ENCODE measurements around the gene NOL4L. TPM values are rescaled to one million over a fixed set of nuclear protein-coding genes. Genes with fewer than 3 reads are reported as not detected.

The NOL4L gene
- polyA plus RNA-seq, 2 of the 4 experiments (the other 2 are of a cell fraction): 9.5 to 11.8 TPM

DNA sequence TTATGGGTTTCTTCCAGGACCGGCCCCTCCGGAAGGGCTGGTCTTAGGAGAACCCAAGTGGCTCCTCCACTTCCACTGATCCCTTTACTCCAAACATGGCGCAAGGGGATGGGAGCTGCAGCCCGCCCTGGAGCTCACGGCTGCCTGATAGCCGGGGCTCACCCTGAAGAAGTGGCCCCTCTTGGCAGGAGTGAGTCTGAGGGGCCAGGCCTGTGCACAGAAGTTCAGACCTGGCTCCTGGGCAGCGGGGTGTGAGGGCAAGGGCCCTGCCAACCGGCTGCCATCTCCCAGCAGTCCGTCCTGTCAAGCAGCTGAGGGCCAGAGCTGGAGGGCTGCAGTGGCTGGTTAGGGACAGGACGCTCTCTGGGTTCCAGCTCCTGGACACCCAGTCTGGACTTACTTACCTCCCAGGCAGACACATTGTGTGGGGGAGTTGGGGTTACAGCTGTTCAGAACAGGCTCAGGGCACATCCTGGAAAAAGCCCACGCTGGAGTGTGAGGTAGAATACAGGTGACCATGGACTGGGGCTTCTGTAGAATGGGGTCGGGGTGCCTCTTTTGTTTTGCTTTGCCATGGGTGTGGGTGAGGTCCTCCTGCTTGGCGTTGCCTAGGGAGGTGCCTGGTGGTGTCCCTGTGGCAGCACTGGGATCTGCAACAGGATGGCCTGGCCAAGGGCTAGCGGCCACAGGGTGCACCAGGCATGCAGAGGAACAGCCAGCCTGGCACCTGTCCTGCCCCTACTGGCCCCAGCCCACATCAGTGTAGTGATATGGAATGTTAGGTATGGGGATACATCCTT, 138.6 kb downstream of the NOL4L start:
- 88% methylated on average over 11 of the region's 14 CpGs for WGBS (ENCODE audit: missing lambda C conversion rate)
- no peak overlapping the region for H3K4me3 ChIP-seq
- H3K4me1 ChIP-seq: peaks cover 5% of the 10 kb centered on the region; the same call in 1 of the 3 replicates
- no peak overlapping the region for H3K4me2 ChIP-seq
- ChIA-PET POLR2A (no interaction called here), CTCF (interaction anchor here (0.9 to 11.0 kb wide), 5 partner anchors 9 to 109 kb away, joined by 3 to 82 read pairs (median 4); no protein-coding TSS in a partner anchor)
- DNase-seq (ENCODE audit: low read depth in 1 of 2, low spot score in 1 of 2): no peak
- ATAC-seq: peak; percentile 10 to 45; a peak in 3 of 6 replicates
- no peaks in the 10 kb centered on the region for H3K9me3 ChIP-seq
- no peak overlapping the region for H3K27ac ChIP-seq
- no peak for FAIRE-seq
- no peak for TF ChIP-seq EHMT2 (IDR thresholded peaks at IDR 0.05; ENCODE audit: low read depth)
- TF ChIP-seq, protein P1, sequence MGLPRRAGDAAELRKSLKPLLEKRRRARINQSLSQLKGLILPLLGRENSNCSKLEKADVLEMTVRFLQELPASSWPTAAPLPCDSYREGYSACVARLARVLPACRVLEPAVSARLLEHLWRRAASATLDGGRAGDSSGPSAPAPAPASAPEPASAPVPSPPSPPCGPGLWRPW (IDR thresholded peaks at IDR 0.05): no peak
- no peak for TF ChIP-seq RNF2 (IDR thresholded peaks at IDR 0.05; ENCODE audit: borderline replicate concordance, low read depth)
- no peak for TF ChIP-seq ATOH8 (CRISPR knock-in tag; IDR thresholded peaks at IDR 0.05; ENCODE audit: low read depth)
- TF ChIP-seq RAD21 (conservative IDR thresholded peaks at IDR 0.05 in 1 of 2, IDR thresholded peaks at IDR 0.05 in 1 of 2): no peak
- no peak for TF ChIP-seq HEYL (CRISPR knock-in tag; IDR thresholded peaks at IDR 0.05)
- TF ChIP-seq, protein P2, sequence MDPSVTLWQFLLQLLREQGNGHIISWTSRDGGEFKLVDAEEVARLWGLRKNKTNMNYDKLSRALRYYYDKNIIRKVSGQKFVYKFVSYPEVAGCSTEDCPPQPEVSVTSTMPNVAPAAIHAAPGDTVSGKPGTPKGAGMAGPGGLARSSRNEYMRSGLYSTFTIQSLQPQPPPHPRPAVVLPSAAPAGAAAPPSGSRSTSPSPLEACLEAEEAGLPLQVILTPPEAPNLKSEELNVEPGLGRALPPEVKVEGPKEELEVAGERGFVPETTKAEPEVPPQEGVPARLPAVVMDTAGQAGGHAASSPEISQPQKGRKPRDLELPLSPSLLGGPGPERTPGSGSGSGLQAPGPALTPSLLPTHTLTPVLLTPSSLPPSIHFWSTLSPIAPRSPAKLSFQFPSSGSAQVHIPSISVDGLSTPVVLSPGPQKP (IDR thresholded peaks at IDR 0.05; ENCODE audit: low read depth, low read length): no peak
- TF ChIP-seq JUN (IDR thresholded peaks at IDR 0.05): no peak
- no peak for TF ChIP-seq ZSCAN20 (CRISPR knock-in tag; IDR thresholded peaks at IDR 0.05)
- TF ChIP-seq POLR2A (IDR thresholded peaks at IDR 0.05; ENCODE audit: low read length): no peak

DNA sequence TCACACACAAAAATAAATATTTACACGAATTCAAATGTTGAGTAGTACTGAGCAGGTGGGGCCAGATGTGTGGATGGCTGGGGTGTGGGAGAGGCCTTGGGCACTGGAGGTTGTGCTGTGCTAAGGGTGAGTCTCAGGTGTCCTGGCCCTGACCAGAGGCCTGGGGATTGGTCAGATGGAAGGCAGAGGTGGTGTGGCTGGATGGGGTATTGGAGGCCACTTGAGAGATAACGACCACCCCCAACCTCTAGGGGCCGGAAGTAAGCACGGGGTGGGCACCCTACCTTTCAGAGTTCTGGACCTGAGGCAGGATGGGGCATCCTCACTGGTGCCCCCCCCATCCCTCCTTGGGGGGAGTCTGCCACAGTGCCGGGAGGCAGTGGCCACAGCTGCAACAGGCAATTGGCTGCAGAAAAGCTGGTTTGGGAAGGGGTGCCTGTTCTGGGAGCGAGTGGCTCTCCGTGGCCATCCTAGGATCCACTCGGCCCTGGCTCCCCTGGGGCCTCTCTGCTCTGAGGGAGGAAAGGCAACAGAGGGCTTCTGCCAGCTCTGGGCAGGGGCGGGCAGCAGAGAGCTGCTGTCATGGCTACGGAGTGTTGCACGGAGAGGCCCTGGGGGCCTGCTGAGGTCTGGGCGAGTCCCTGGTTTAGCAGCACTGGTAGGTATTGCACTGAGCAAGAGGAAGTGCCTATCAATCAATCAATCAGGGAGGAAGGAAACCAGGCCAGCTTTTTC, 139.4 kb downstream of the NOL4L start:
- ChIA-PET POLR2A (interaction anchor here (0.6 kb wide), 1 partner anchor 226 kb away, joined by 3 read pairs; no protein-coding TSS in a partner anchor), CTCF (interaction anchor here (0.9 to 11.0 kb wide), 5 partner anchors 8 to 109 kb away, joined by 3 to 82 read pairs (median 4); no protein-coding TSS in a partner anchor)
- FAIRE-seq (no peak), ATAC-seq (peak in 1 of 2 experiments; percentile 16; a peak in 3 of 6 replicates), DNase-seq (ENCODE audit: low read depth in 1 of 2, low spot score in 1 of 2) (no peak)
- Histone ChIP-seq H3K4me2 (no peak overlapping the region), H3K4me3 (no peak overlapping the region), H3K9me3 (no peaks in the 10 kb centered on the region), H3K4me1 (peaks cover 5% of the 10 kb centered on the region; the same call in 1 of the 3 replicates), H3K27ac (no peak overlapping the region)
- TF ChIP-seq CTCF (IDR thresholded peaks at IDR 0.05) (no peak), HOXA7 (CRISPR knock-in tag; IDR thresholded peaks at IDR 0.05) (no peak), PHF8 (IDR thresholded peaks at IDR 0.05; ENCODE audit: borderline replicate concordance, low read depth) (no peak), ZFP36 (IDR thresholded peaks at IDR 0.05; ENCODE audit: borderline replicate concordance, partially characterized antibody) (no peak), POLR2AphosphoS2 (conservative IDR thresholded peaks at IDR 0.05; ENCODE audit: low read length) (no peak), RNF2 (IDR thresholded peaks at IDR 0.05; ENCODE audit: borderline replicate concordance, low read depth) (no peak), BHLHE40 (IDR thresholded peaks at IDR 0.05; ENCODE audit: low read depth, low read length) (no peak), FOSL2 (IDR thresholded peaks at IDR 0.05) (no peak), FOSL2 (CRISPR knock-in tag; IDR thresholded peaks at IDR 0.05) (no peak), KDM5A (IDR thresholded peaks at IDR 0.05) (no peak), ATOH8 (CRISPR knock-in tag; IDR thresholded peaks at IDR 0.05; ENCODE audit: low read depth) (no peak), MAX (IDR thresholded peaks at IDR 0.05) (no peak), ZSCAN20 (CRISPR knock-in tag; IDR thresholded peaks at IDR 0.05) (no peak), ZC3H11A (IDR thresholded peaks at IDR 0.05) (no peak), HEYL (CRISPR knock-in tag; IDR thresholded peaks at IDR 0.05) (no peak), RFX5 (IDR thresholded peaks at IDR 0.05) (no peak)
- TF ChIP-seq, protein P1 (IDR thresholded peaks at IDR 0.05): no peak
- TF ChIP-seq, protein P3, sequence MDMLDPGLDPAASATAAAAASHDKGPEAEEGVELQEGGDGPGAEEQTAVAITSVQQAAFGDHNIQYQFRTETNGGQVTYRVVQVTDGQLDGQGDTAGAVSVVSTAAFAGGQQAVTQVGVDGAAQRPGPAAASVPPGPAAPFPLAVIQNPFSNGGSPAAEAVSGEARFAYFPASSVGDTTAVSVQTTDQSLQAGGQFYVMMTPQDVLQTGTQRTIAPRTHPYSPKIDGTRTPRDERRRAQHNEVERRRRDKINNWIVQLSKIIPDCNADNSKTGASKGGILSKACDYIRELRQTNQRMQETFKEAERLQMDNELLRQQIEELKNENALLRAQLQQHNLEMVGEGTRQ (IDR thresholded peaks at IDR 0.05): no peak
- 70% methylated on average over 9 of the region's 12 CpGs for WGBS (ENCODE audit: missing lambda C conversion rate)
